GM21367 (cell line): ENCODE measurements around the gene EML1.

ENCODE experiments used
- ATAC-seq: cut with Tn5 transposase; IDR thresholded peaks from one replicate; pipeline ENCODE4 v1.9.1; 2021; ENCODE audit not compliant: unreplicated experiment

The EML1 gene

GRCh38 chr14:99865408-99865807 lies 72.2 kb downstream of the EML1 start:
- ATAC-seq = no peak

DNA sequence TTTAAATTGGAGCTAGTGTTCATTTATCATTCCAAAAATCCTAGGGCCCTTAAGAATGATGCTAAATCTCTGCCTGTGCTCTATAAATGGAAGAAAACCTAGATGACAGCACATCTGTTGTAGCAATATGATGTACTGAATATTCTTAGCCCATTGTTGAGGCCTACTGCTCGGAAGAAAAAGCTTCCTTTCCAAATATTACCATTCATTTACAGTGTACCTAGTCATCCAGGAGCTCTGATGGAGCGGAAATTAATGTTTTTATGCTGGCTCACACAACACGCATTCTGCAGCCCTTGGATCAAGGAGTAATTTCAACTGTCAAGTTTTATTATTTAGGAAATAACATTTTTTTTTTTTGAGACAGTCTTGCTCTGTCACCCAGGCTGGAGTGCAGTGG lies 77.4 kb downstream of the EML1 start:
- ATAC-seq = no peak

GRCh38 chr14:99871771-99872170 lies 78.6 kb downstream of the EML1 start:
- ATAC-seq = no peak

- no peak for ATAC-seq
These were observed 79.7 kb downstream of the EML1 start for GRCh38 chr14:99872786-99873440.

DNA sequence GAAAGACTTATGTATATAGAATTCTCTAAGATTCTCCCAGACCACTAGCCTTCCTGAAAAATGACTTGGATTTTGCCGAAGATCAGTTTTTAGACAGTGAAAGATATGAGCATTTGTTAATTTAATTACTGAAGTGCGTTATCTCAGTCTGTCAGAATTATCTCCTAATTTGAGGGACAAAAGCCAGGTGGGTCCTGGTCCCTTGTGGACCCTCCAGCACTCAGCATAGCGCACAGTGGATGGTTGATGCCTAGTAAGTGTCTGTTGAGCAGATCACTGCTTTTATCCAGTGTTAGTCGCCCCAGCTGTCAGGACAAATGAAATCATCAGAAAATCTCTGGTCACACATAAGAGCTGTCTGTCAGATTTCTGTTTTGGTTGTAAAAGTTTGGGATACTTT lies 80.4 kb downstream of the EML1 start:
- ATAC-seq = no peak

- ATAC-seq = no peak
These were observed 81.1 kb downstream of the EML1 start for GRCh38 chr14:99874306-99874705.

GRCh38 chr14:99875421-99875820 lies 82.2 kb downstream of the EML1 start:
- no peak for ATAC-seq

DNA sequence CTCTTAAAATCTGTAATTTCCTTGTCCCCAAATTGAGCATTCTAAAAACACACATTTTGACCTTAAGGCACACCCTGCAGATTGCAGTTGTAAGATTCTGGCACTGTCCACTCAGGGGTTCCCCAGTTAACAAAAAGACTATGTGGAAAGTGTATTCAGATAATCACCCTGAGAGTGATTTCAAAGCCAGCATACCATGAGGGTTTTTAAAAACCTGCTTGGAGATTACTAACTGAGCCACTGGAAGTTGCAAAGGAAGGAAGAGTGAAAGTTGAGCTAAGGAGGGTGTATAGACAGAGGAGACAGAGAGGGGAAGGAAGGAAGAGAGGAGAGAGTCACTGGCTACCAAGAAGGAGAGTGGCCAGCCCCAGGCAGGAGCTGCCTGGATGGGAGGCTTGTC lies 82.6 kb downstream of the EML1 start:
- ATAC-seq = no peak

- ATAC-seq = no peak
These were observed 83.2 kb downstream of the EML1 start for GRCh38 chr14:99876406-99876805.

GRCh38 chr14:99878563-99878962 lies 85.3 kb downstream of the EML1 start:
- ATAC-seq = no peak

GRCh38 chr14:99879401-99880295 lies 86.4 kb downstream of the EML1 start:
- no peak for ATAC-seq

DNA sequence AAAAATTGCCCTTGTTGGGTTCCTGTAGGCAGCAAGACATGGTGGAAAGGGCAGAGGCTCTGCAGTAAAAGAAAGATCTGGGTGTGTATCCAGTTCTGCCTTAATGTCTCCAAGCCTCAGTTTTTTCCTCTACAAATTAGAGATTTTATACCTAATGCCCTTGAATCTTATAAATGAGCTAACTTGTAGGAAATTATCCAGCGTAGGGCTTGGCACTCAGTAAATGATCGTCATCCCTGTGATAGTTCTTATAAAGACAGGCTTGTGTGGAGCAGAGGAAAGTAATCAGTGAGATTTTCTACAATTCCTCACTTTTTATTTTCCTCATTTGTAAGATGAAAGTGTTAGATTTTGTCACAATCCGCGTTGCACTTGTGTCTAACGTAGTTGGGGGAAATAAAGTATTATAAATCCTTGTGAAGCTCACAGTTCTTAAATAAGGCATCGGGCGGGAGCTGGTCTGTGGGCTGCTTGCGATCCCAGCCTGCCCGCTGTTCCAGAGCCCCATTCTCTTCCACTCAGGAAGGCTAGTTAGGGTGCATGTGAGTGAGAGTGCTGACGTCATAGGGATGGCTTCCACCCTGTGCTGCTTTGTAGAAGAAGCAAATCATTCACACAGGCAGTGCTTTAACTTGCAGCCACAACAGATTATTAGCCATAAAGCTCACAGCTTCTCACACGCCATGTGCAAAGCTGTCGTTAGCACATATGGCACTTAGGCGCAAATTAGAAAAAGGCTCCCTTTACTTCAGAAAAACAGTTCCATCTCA lies 87.6 kb downstream of the EML1 start:
- no peak for ATAC-seq

- no peak for ATAC-seq
These were observed 90.8 kb downstream of the EML1 start for GRCh38 chr14:99883866-99884650.

DNA sequence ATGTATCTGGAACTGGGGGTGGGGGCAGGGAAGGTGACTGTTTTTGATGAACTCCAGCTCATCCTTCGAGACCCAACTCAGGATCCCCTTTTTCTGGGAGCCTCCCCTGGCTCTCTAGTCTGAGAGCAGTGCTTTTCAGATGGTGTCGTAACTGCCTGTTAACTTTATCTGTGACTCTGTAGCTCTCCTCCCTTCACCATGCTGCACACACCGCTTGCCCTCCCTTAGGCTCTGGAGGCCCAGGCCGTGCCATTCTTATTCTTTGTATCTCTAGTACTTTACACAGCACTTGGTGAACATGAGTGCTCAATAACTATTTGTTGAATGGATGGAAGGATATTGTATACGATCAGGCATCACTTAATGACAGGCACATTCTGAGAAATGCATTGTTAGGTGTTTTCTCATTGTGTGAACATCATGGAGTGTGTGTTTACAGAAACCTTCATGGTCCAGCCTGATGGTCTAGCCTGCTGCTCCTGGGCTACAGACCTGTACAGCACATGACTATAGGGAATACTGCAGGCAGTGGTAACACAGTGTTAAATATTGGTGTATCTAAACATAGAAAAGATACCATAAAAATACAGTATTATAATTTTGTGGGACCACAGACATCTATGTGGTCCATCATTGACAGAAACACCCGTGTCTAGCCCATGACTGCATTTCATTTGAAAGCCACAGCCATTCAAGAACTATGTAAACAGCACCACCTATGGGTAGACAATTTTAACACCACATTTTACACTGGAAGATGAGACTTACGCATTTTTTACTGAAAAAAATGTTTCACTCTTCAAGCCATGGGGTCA lies 91.8 kb downstream of the EML1 start:
- no peak for ATAC-seq

DNA sequence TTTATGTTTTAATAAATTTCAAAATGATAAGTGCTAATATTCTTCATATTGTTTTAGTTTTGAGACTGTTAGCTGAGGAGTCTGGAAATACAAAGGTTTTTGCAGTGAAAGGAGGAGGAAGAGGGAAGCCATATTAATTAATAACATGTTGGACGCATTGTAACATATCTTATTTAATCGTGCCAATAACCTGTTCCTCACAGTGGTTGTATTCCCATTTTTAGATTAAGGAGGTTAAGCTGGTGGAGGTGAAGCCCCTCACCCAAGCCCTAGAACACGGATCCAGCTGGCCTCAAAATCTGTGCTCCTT lies 92.4 kb downstream of the EML1 start:
- ATAC-seq = no peak

DNA sequence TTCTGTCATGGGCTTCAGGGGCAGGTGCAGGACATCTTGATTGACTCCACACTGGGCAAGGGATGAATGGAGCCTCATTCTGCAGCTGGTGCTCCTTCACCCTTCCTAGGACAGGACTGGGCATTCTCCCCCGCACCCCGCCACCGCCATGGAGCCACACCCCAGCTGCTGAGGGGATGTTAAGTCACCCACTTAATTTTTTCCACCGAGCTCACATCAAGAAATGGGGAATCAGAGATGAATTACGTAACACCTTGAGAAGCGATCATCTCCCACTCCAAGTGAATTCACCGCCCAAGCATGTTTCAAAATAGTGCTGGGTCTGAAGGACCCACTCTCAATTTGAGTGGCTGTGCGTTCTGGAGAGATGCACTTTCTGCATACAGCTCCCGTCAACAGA lies 94.2 kb downstream of the EML1 start:
- no peak for ATAC-seq

GRCh38 chr14:99888149-99888548 lies 94.9 kb downstream of the EML1 start:
- no peak for ATAC-seq

GRCh38 chr14:99889268-99889667 lies 96.1 kb downstream of the EML1 start:
- ATAC-seq = no peak

DNA sequence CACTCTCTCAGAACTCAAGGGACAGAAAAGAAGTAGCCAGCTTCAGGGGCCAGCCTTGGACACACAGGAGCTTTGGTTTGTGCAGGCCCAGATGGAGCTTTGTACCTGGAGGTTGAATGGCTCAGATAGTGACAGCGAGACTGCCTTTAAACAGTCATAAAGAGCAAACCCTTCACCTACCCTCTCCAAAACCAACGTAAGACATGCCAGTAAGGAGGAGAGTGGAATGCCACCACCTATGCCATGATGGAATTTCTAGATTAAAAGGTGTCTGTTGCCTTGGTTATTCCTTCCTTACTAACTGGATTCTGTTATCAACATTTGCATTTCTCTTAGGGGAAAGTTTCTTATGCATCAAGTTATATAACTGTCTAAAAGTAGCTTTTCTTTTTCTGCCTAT lies 98.1 kb downstream of the EML1 start:
- ATAC-seq = no peak

DNA sequence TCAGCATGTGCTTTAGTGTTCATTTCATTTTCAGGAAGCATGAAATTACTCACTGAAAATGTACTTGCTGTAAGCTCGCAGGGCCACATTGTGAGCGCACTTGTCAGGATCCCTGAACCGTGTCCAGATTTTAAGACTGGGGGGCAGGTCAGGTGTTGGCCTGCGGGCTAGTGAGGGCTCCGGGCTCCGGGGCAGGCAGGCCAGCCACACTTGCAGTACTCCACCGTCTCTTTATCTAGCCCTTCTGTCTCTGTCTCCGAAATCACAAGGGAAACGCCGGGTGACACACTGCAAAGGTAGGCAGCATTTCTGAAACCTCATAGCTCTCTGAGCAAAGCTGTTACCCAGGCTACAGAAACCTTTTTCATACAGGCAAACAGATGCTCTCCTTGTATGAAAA lies 98.7 kb downstream of the EML1 start:
- no peak for ATAC-seq
